Nucleus accumbens (tissue), 56 donors: ENCODE results near the gene ZSCAN10.
"Not testable (repeated sequence)": the region's sequence is repeated elsewhere in the genome, so short reads cannot be mapped to it uniquely, and the experiment has no call there.

Experiments
- DNase-seq, 56 donors: peaks; one replicate each; lab custom pipeline; 2025; lab: John Stamatoyannopoulos, UW

ZSCAN10 gene

GRCh38 chr16:3098459-3099394 is at the start of gene ZSCAN10:
Gene ZSCAN10 (minus strand): TSS chr16:3099294. CDS start chr16:3092937, 6,357 bp downstream.
- DNase-seq = no peak

GRCh38 chr16:3148256-3149192 is 49.4 kb upstream of the ZSCAN10 start:
- no peak for DNase-seq

- DNase-seq = no peak
Measured at GRCh38 chr16:3147757-3148104, 48.6 kb upstream of the ZSCAN10 start.

GRCh38 chr16:3147046-3147756 is 48.1 kb upstream of the ZSCAN10 start:
- no peak for DNase-seq

- DNase-seq = no peak
Measured at GRCh38 chr16:3145660-3146059, 46.6 kb upstream of the ZSCAN10 start.

- DNase-seq = no peak
Measured at GRCh38 chr16:3145151-3145550, 46.1 kb upstream of the ZSCAN10 start.

- no peak for DNase-seq
Measured at GRCh38 chr16:3144321-3144983, 45.4 kb upstream of the ZSCAN10 start.

GRCh38 chr16:3143598-3144320 is 44.7 kb upstream of the ZSCAN10 start:
- no peak for DNase-seq

- no peak for DNase-seq
Measured at GRCh38 chr16:3143189-3143588, 44.1 kb upstream of the ZSCAN10 start.

- no peak for DNase-seq
Measured at GRCh38 chr16:3142770-3143169, 43.7 kb upstream of the ZSCAN10 start.

GRCh38 chr16:3142327-3142726 is 43.2 kb upstream of the ZSCAN10 start:
- DNase-seq = no peak

- no peak for DNase-seq
Measured at GRCh38 chr16:3141781-3142311, 42.8 kb upstream of the ZSCAN10 start.

- DNase-seq = no peak
Measured at GRCh38 chr16:3140603-3141427, 41.7 kb upstream of the ZSCAN10 start.

- DNase-seq = not testable (repeated sequence)
Measured at GRCh38 chr16:3139561-3139960, 40.5 kb upstream of the ZSCAN10 start.

- DNase-seq = no peak
Measured at GRCh38 chr16:3138823-3139426, 39.8 kb upstream of the ZSCAN10 start.

- DNase-seq = no peak
Measured at GRCh38 chr16:3138342-3138741, 39.2 kb upstream of the ZSCAN10 start.

GRCh38 chr16:3137267-3137666 is 38.2 kb upstream of the ZSCAN10 start:
- no peak for DNase-seq
